Esophagus squamous epithelium (tissue), 5 donors: ENCODE measurements around the gene DYRK1B. TPM values are rescaled to one million over a fixed set of nuclear protein-coding genes. Genes with fewer than 3 reads are reported as not detected.

Source experiments
- DNase-seq: peaks from one replicate; lab custom pipeline; 2025; lab: John Stamatoyannopoulos, UW
- H3K27ac ChIP-seq, 4 donors: fragments of 200-600 bp; sonication (generic); one replicate each; pipeline ENCODE4 v1.5.1; 2016 to 2019; ENCODE audit warnings: mild to moderate bottlenecking in 1 of 4
- H3K27me3 ChIP-seq, 4 donors: fragments of 200-600 bp; sonication (generic); 1 replicate in 3 of 4; 2 replicates in 1 of 4; pipeline versions ENCODE4 v1.5.1 to v1.6.0; 2017 to 2021; ENCODE audit warnings: antibody characterized with exemption in 1 of 4
- H3K36me3 ChIP-seq, 3 donors: fragments of 200-600 bp; sonication (generic); one replicate each; pipeline ENCODE4 v1.5.1; 2016 to 2019
- H3K4me1 ChIP-seq, 3 donors: fragments of 200-600 bp; sonication (generic); one replicate each; pipeline ENCODE4 v1.5.1; 2017 to 2019
- H3K4me3 ChIP-seq, 4 donors: fragments of 200-600 bp; sonication (generic); 1 replicate in 3 of 4; 2 replicates in 1 of 4; pipeline ENCODE4 v1.5.1; 2016 to 2019; ENCODE audit warnings: mild to moderate bottlenecking in 2 of 4, moderate library complexity in 1 of 4
- H3K9me3 ChIP-seq, 3 donors: fragments of 200-600 bp; sonication (generic); one replicate each; pipeline ENCODE4 v1.5.1; 2016 to 2019
- CTCF ChIP-seq, 6 experiments: fragments of 450-650 bp in 4 of 6; fragments of 200-600 bp in 2 of 6; sonication (generic) in 2 of 6; IDR thresholded peaks; one replicate each; pipeline ENCODE4 v1.5.1; 2016 to 2019; ENCODE audit warnings: antibody characterized with exemption in 6 of 6, mild to moderate bottlenecking in 4 of 6, moderate library complexity in 4 of 6
- POLR2A ChIP-seq, 4 donors: fragments of 450-650 bp; IDR thresholded peaks; one replicate each; pipeline ENCODE4 v1.6.1; 2017; ENCODE audit warnings: antibody characterized with exemption in 4 of 4, mild to moderate bottlenecking in 4 of 4, moderate library complexity in 3 of 4
- WGBS, 2 donors: methylation state at CpG; one replicate each; pipeline ENCODE4 v1.1.5; 2018; 5-methylcytosine and 5-hydroxymethylcytosine counted together
- intact Hi-C: fragments of 100-400 bp; cut with DNase I; formaldehyde crosslinking; loops from one replicate; pipeline ENCODE4 v1.15.0; 2022
- total RNA-seq, 4 donors: library from RNA; depleted of rRNA; stranded (reverse); fragments of >200 nt; gene quantifications; one replicate each; pipeline ENCODE4 v1.1.0, GENCODE V29; 2016
- donor health status: DM: yes; HTN: yes; CAD: no.

The DYRK1B gene
- total RNA-seq, 4 donors from 2014 or later = 3.9 to 12.6 (median 6.3) TPM

GRCh38 chr19:39802958-39803357 is 31.0 kb downstream of the DYRK1B start:
- whole genome bisulfite sequencing, 2 donors = 16 to 29% methylated on average over 4 of the region's 4 CpGs
- intact Hi-C loops = no loop called here

GRCh38 chr19:39797083-39797482 is 36.9 kb downstream of the DYRK1B start:
- 60 to 62% methylated on average over 2 of the region's 2 CpGs for WGBS, 2 donors
- Histone ChIP-seq H3K9me3 (no peaks in the 10 kb centered on the region), H3K36me3 (no peaks in the 10 kb centered on the region), H3K4me3 (no peak overlapping the region), H3K4me1 (peaks cover 0 to 7% (median 0%) of the 10 kb centered on the region in 3 donors), H3K27me3 (peaks cover 0 to 24% (median 0%) of the 10 kb centered on the region in 4 donors), H3K27ac (no peak overlapping the region)
- intact Hi-C loops = loop anchor here (10.0 kb wide), 1 partner anchor 48 kb away; the partner anchor contains the start of gene FBL
- DNase-seq = no peak
- TF ChIP-seq POLR2A (IDR thresholded peaks at IDR 0.05) = no peak
- TF ChIP-seq CTCF (IDR thresholded peaks at IDR 0.05) = no peak

More at GRCh38 chr19:39802958-39803357, 31.0 kb downstream of the DYRK1B start:
- TF ChIP-seq POLR2A (IDR thresholded peaks at IDR 0.05) (no peak), CTCF (IDR thresholded peaks at IDR 0.05) (no peak)
- Histone ChIP-seq H3K4me1 (no peaks in the 10 kb centered on the region), H3K4me3 (no peak overlapping the region), H3K27ac (no peak overlapping the region), H3K27me3 (peaks cover 0 to 27% (median 0%) of the 10 kb centered on the region in 4 donors), H3K9me3 (no peaks in the 10 kb centered on the region), H3K36me3 (no peaks in the 10 kb centered on the region)
- DNase-seq = no peak

- 32 to 42% methylated on average over 2 of the region's 2 CpGs for WGBS, 2 donors
- Histone ChIP-seq H3K27ac (no peak overlapping the region), H3K4me3 (no peak overlapping the region), H3K27me3 (peaks cover 0 to 20% (median 0%) of the 10 kb centered on the region in 4 donors), H3K36me3 (no peaks in the 10 kb centered on the region), H3K4me1 (peaks cover 0 to 7% (median 0%) of the 10 kb centered on the region in 3 donors), H3K9me3 (no peaks in the 10 kb centered on the region)
- intact Hi-C loops = loop anchor here (10.0 kb wide), 1 partner anchor 49 kb away; the partner anchor contains the start of gene FBL
- TF ChIP-seq POLR2A (IDR thresholded peaks at IDR 0.05) (no peak), CTCF (IDR thresholded peaks at IDR 0.05) (no peak)
- DNase-seq = no peak
These were observed 37.9 kb downstream of the DYRK1B start for GRCh38 chr19:39796000-39796498.

- 56 to 58% methylated on average over 5 of the region's 5 CpGs for WGBS, 2 donors
- H3K27ac ChIP-seq = no peak overlapping the region
- H3K4me1 ChIP-seq = peaks cover 0 to 7% (median 0%) of the 10 kb centered on the region in 3 donors
- DNase-seq = no peak
- no peak overlapping the region for H3K4me3 ChIP-seq
- H3K27me3 ChIP-seq = peaks cover 0 to 15% (median 0%) of the 10 kb centered on the region in 4 donors
- intact Hi-C loops = loop anchor here (10.0 kb wide), 1 partner anchor 50 kb away; the partner anchor contains the start of gene FBL
- no peaks in the 10 kb centered on the region for H3K36me3 ChIP-seq
- no peaks in the 10 kb centered on the region for H3K9me3 ChIP-seq
- TF ChIP-seq POLR2A (IDR thresholded peaks at IDR 0.05) (no peak), CTCF (IDR thresholded peaks at IDR 0.05) (no peak)
These were observed 39.0 kb downstream of the DYRK1B start for GRCh38 chr19:39795001-39795400.

- no peaks in the 10 kb centered on the region for H3K36me3 ChIP-seq
- H3K27me3 ChIP-seq = peaks cover 0 to 15% (median 0%) of the 10 kb centered on the region in 4 donors
- peak overlapping the region; percentile 7 to 62 (median 47) for H3K4me3 ChIP-seq
- H3K27ac ChIP-seq = no peak overlapping the region
- DNase-seq = no peak
- WGBS, 2 donors = 1 to 5% methylated on average over 8 to 12 of the region's 17 CpGs
- TF ChIP-seq CTCF (IDR thresholded peaks at IDR 0.05) = peak; percentile 78 to 89 (median 83)
- TF ChIP-seq POLR2A (IDR thresholded peaks at IDR 0.05) = no peak
- intact Hi-C loops = loop anchor here (10.0 kb wide), 1 partner anchor 52 kb away; the partner anchor contains the start of gene FBL
- peaks cover 0 to under 1% (median 0%) of the 10 kb centered on the region in 3 donors for H3K9me3 ChIP-seq
- peaks cover 0 to 7% (median 0%) of the 10 kb centered on the region in 3 donors for H3K4me1 ChIP-seq
These were observed 40.9 kb downstream of the DYRK1B start for GRCh38 chr19:39792999-39793546.
